Progenitor cell of endocrine pancreas (in vitro differentiated cells): Measurements from ENCODE around the gene HTR2A. TPM values are rescaled to one million over a fixed set of nuclear protein-coding genes. Genes with fewer than 3 reads are reported as not detected.

Experiments used
- DNase-seq: peaks from one replicate; pipeline ENCODE4 v3.0.0; 2021; ENCODE audit warnings: low spot score; ENCODE audit not compliant: unreplicated experiment
- H3K27ac Mint-ChIP-seq: 2 replicates; pipeline ENCODE4 v1.8.0; 2021; ENCODE audit warnings: mild to moderate bottlenecking, moderate library complexity, mixed read lengths
- H3K27me3 Mint-ChIP-seq: 2 replicates; pipeline ENCODE4 v1.8.0; 2021; ENCODE audit warnings: mixed read lengths
- H3K36me3 Mint-ChIP-seq: 2 replicates; pipeline ENCODE4 v1.8.0; 2022; ENCODE audit warnings: mixed read lengths; ENCODE audit not compliant: insufficient read depth
- H3K4me1 Mint-ChIP-seq: 2 replicates; pipeline ENCODE4 v1.8.0; 2021; ENCODE audit warnings: low read depth, mixed read lengths
- H3K4me3 Mint-ChIP-seq: 2 replicates; pipeline ENCODE4 v1.8.0; 2021; ENCODE audit warnings: low read depth, mild to moderate bottlenecking, moderate library complexity, mixed read lengths
- H3K9me3 Mint-ChIP-seq: 2 replicates; pipeline ENCODE4 v1.8.0; 2021; ENCODE audit warnings: low read depth, mixed read lengths
- CTCF ChIP-seq: fragments of 200-600 bp; sonication (generic); IDR thresholded peaks from one replicate; pipeline ENCODE4 v1.5.0; 2021; ENCODE audit warnings: antibody characterized with exemption, mild to moderate bottlenecking; ENCODE audit not compliant: unreplicated experiment
- long read RNA-seq: library from polyadenylated mRNA; unstranded; transcript quantifications from one replicate; pipeline ENCODE4 v2.0.0, GENCODE V29; 2020
- total RNA-seq: library from RNA; stranded (reverse); gene quantifications from 2 replicates; pipeline ENCODE4 v1.2.1, GENCODE V29; 2021

The HTR2A gene
- not detected in 2 replicates for total RNA-seq
- long read RNA-seq: 0 reads

- Mint-ChIP-seq H3K36me3 (no peaks in the 10 kb centered on the region), H3K4me1 (peaks cover 6% of the 10 kb centered on the region), H3K4me3 (no peak within 1 kb of the TSS), H3K27me3 (peaks cover 58% of the 10 kb centered on the region), H3K9me3 (no peaks in the 10 kb centered on the region), H3K27ac (no peak within 1 kb of the TSS)
- no peak for TF ChIP-seq CTCF
- DNase-seq: no peak
These were observed at the start of gene HTR2A for GRCh38 chr13:46896341-46897137. HTR2A (minus strand) TSS chr13:46897053; CDS start chr13:46895906, 1,147 bp downstream.

- Mint-ChIP-seq H3K27me3 (no peaks in the 10 kb centered on the region), H3K9me3 (peaks cover 41% of the 10 kb centered on the region), H3K4me1 (no peaks in the 10 kb centered on the region), H3K4me3 (no peak overlapping the region), H3K36me3 (no peaks in the 10 kb centered on the region), H3K27ac (no peak overlapping the region)
- no peak for TF ChIP-seq CTCF
- no peak for DNase-seq
These were observed 39.7 kb upstream of the HTR2A start for GRCh38 chr13:46936525-46936924.

GRCh38 chr13:46934749-46935148 lies 37.9 kb upstream of the HTR2A start:
- Mint-ChIP-seq H3K4me3 (no peak overlapping the region), H3K36me3 (no peaks in the 10 kb centered on the region), H3K4me1 (no peaks in the 10 kb centered on the region), H3K27me3 (no peaks in the 10 kb centered on the region), H3K9me3 (peaks cover 31% of the 10 kb centered on the region), H3K27ac (no peak overlapping the region)
- no peak for DNase-seq
- TF ChIP-seq CTCF: no peak

- no peaks in the 10 kb centered on the region for H3K4me1 Mint-ChIP-seq
- H3K27me3 Mint-ChIP-seq: no peaks in the 10 kb centered on the region
- no peak for TF ChIP-seq CTCF
- no peak overlapping the region for H3K4me3 Mint-ChIP-seq
- H3K9me3 Mint-ChIP-seq: peaks cover 7% of the 10 kb centered on the region
- DNase-seq: no peak
- H3K27ac Mint-ChIP-seq: no peak overlapping the region
- H3K36me3 Mint-ChIP-seq: no peaks in the 10 kb centered on the region
These were observed 30.2 kb upstream of the HTR2A start for GRCh38 chr13:46926916-46927590.

- H3K27me3 Mint-ChIP-seq: no peaks in the 10 kb centered on the region
- TF ChIP-seq CTCF: no peak
These were observed 28.6 kb upstream of the HTR2A start for GRCh38 chr13:46925486-46925885.

More at GRCh38 chr13:46925486-46925885, 28.6 kb upstream of the HTR2A start:
- DNase-seq: no peak
- Mint-ChIP-seq H3K27ac (no peak overlapping the region), H3K36me3 (no peaks in the 10 kb centered on the region), H3K9me3 (no peaks in the 10 kb centered on the region), H3K4me3 (no peak overlapping the region), H3K4me1 (no peaks in the 10 kb centered on the region)
